IMR-90 (cell line): Measurements from ENCODE around the gene PPHLN1. TPM values are rescaled to one million over a fixed set of nuclear protein-coding genes. Genes with fewer than 3 reads are reported as not detected.

Source experiments
- ATAC-seq: fragments of 200-7000 bp; cut with Tn5 transposase; 2 replicates; pipeline ENCODE4 v1.9.1; 2020; ENCODE audit warnings: low read depth, mild to moderate bottlenecking, moderate library complexity
- BruUV-seq: library from RNA; stranded (reverse); fragments of 400-500 nt; replicated peaks from 2 replicates; lab custom pipeline; 2021; lab: Mats Ljungman, UMichigan
- CTCF ChIA-PET: fragments of 300-600 bp; formaldehyde crosslinking; extraction: SDS; loops from one replicate; lab custom pipeline; 2021; ENCODE audit warnings: antibody characterized with exemption; lab: Yijun Ruan, JAX
- POLR2A ChIA-PET: fragments of 300-600 bp; sonication (Branson Sonifier 250); formaldehyde crosslinking; loops from one replicate; lab custom pipeline; 2022; ENCODE audit warnings: antibody characterized with exemption; ENCODE audit not compliant: unreplicated experiment; lab: Charles Lee
- DNase-seq: peaks from one replicate; pipeline ENCODE4 v3.0.0; 2013
- H2AFZ ChIP-seq: replicated peaks from 2 replicates; pipeline ENCODE3; 2013; ENCODE audit warnings: low read length, mild to moderate bottlenecking; ENCODE audit not compliant: poor library complexity
- H2AK5ac ChIP-seq: 2 replicates; pipeline ENCODE4 v1.6.1; 2013; ENCODE audit warnings: low read depth, low read length, inconsistent platforms
- H2AK9ac ChIP-seq: replicated peaks from 2 replicates; pipeline ENCODE3; 2013; ENCODE audit warnings: mild to moderate bottlenecking, low read depth, low read length, moderate library complexity; ENCODE audit not compliant: poor library complexity
- H2BK120ac ChIP-seq: 2 replicates; pipeline ENCODE4 v1.6.1; 2013; ENCODE audit warnings: low read depth, low read length, inconsistent platforms
- H2BK15ac ChIP-seq: 3 replicates; pipeline ENCODE4 v1.6.1; 2013; ENCODE audit warnings: low read depth, low read length, inconsistent platforms
- H2BK20ac ChIP-seq: 2 replicates; pipeline ENCODE4 v1.6.1; 2013; ENCODE audit warnings: low read depth, mild to moderate bottlenecking, inconsistent platforms, low read length, moderate library complexity
- H2BK5ac ChIP-seq: 2 replicates; pipeline ENCODE4 v1.6.1; 2013; ENCODE audit warnings: mild to moderate bottlenecking, low read depth, low read length, inconsistent platforms; ENCODE audit not compliant: poor library complexity, severe bottlenecking
- H3K14ac ChIP-seq: replicated peaks from 2 replicates; pipeline ENCODE4 v1.6.1; 2013; ENCODE audit warnings: low read depth, low read length, inconsistent platforms
- H3K18ac ChIP-seq: 2 replicates; pipeline ENCODE4 v1.6.1; 2013; ENCODE audit warnings: low read depth, low read length, control low read depth
- H3K23ac ChIP-seq: 2 replicates; pipeline ENCODE4 v1.6.1; 2013; ENCODE audit warnings: low read depth, low read length, inconsistent platforms
- H3K27ac ChIP-seq: 2 replicates; pipeline ENCODE4 v1.5.1; 2013; ENCODE audit warnings: mild to moderate bottlenecking, control low read depth, low read length; ENCODE audit not compliant: insufficient read depth
- H3K27me3 ChIP-seq: 2 replicates; pipeline ENCODE4 v1.6.1; 2013; ENCODE audit warnings: low read length; ENCODE audit not compliant: control insufficient read depth, insufficient read depth
- H3K36me3 ChIP-seq: 2 replicates; pipeline ENCODE4 v1.6.1; 2013; ENCODE audit warnings: low read length, mixed read lengths; ENCODE audit not compliant: control insufficient read depth, insufficient read depth
- H3K4ac ChIP-seq: 2 replicates; pipeline ENCODE4 v1.6.1; 2013; ENCODE audit warnings: low read depth, low read length, inconsistent platforms
- H3K4me1 ChIP-seq: 2 replicates; pipeline ENCODE4 v1.6.1; 2013; ENCODE audit warnings: low read length, mixed read lengths; ENCODE audit not compliant: control insufficient read depth, insufficient read depth
- H3K4me2 ChIP-seq: 2 replicates; pipeline ENCODE4 v1.6.1; 2013; ENCODE audit warnings: low read depth, mild to moderate bottlenecking, control low read depth, low read length, moderate library complexity
- H3K4me3 ChIP-seq: 2 replicates; pipeline ENCODE4 v1.5.1; 2013; ENCODE audit warnings: low read depth, mild to moderate bottlenecking, control low read depth, low read length, moderate library complexity; ENCODE audit not compliant: insufficient read depth
- H3K56ac ChIP-seq: 2 replicates; pipeline ENCODE4 v1.6.1; 2013; ENCODE audit warnings: low read length, inconsistent platforms; ENCODE audit not compliant: insufficient read depth; ENCODE audit errors: extremely low read depth
- H3K79me1 ChIP-seq, 2 experiments: 2 replicates each; pipeline ENCODE4 v1.6.1; 2013; ENCODE audit warnings: low read length in 2 of 2, inconsistent platforms in 1 of 2, low read depth in 1 of 2
- H3K9ac ChIP-seq: 2 replicates; pipeline ENCODE4 v1.6.1; 2013; ENCODE audit warnings: low read depth, low read length, control low read depth
- H3K9me1 ChIP-seq: 2 replicates; pipeline ENCODE4 v1.6.1; 2013; ENCODE audit warnings: low read length, inconsistent platforms; ENCODE audit not compliant: insufficient read depth
- H3K9me3 ChIP-seq: 2 replicates; pipeline ENCODE4 v1.6.1; 2013; ENCODE audit warnings: low read length; ENCODE audit not compliant: control insufficient read depth, insufficient read depth
- H4K20me1 ChIP-seq: 2 replicates; pipeline ENCODE4 v1.6.1; 2013; ENCODE audit warnings: low read length, inconsistent platforms; ENCODE audit not compliant: insufficient read depth
- H4K5ac ChIP-seq: 2 replicates; pipeline ENCODE4 v1.6.1; 2013; ENCODE audit warnings: mild to moderate bottlenecking, low read depth, low read length, control low read depth
- H4K8ac ChIP-seq, 2 experiments: 2 replicates each; pipeline ENCODE4 v1.6.1; 2013; ENCODE audit warnings: low read depth in 2 of 2, low read length in 2 of 2, control low read depth in 1 of 2, inconsistent platforms in 1 of 2
- H4K91ac ChIP-seq: 2 replicates; pipeline ENCODE4 v1.6.1; 2013; ENCODE audit warnings: low read depth, low read length, inconsistent platforms; ENCODE audit not compliant: insufficient read depth
- CHD1 ChIP-seq: IDR thresholded peaks from 2 replicates; pipeline ENCODE4 v1.6.1; 2012; ENCODE audit warnings: low read depth, low read length, improper control_type of control experiment
- CTCF ChIP-seq: conservative IDR thresholded peaks from 2 replicates; pipeline ENCODE4 v1.5.1; 2012; ENCODE audit warnings: mild to moderate bottlenecking, low read depth, low read length, improper control_type of control experiment
- FOS ChIP-seq: fragments of 150-350 bp; IDR thresholded peaks from 2 replicates; pipeline ENCODE4 v1.6.1; 2016; ENCODE audit warnings: low read depth, low read length
- MAFK ChIP-seq: IDR thresholded peaks from 2 replicates; pipeline ENCODE4 v1.6.1; 2012; ENCODE audit warnings: low read depth, low read length, improper control_type of control experiment
- MXI1 ChIP-seq: IDR thresholded peaks from 2 replicates; pipeline ENCODE4 v1.6.1; 2012; ENCODE audit warnings: low read depth, mild to moderate bottlenecking, low read length, moderate library complexity, borderline replicate concordance
- NFE2L2 ChIP-seq: fragments of 150-350 bp; IDR thresholded peaks from 2 replicates; pipeline ENCODE4 v1.6.1; 2016; ENCODE audit warnings: low read depth, mild to moderate bottlenecking, low read length
- POLR2A ChIP-seq: IDR thresholded peaks from 2 replicates; pipeline ENCODE4 v1.6.1; 2012; ENCODE audit warnings: mild to moderate bottlenecking, low read depth, low read length
- RAD21 ChIP-seq: IDR thresholded peaks from 2 replicates; pipeline ENCODE4 v1.6.1; 2012; ENCODE audit warnings: low read length, improper control_type of control experiment
- RFX5 ChIP-seq: IDR thresholded peaks from 2 replicates; pipeline ENCODE4 v1.8.0; 2012; ENCODE audit warnings: low read depth, mild to moderate bottlenecking, low read length, moderate library complexity
- USF2 ChIP-seq: fragments of 150-350 bp; IDR thresholded peaks from 2 replicates; pipeline ENCODE4 v1.6.1; 2017; ENCODE audit warnings: mild to moderate bottlenecking, antibody characterized with exemption, low read length, low read depth
- WGBS, 2 experiments: methylation state at CpG; one replicate each; pipeline versions ENCODE4 v1.1.5 to v1.1.7; 2013; ENCODE audit warnings: missing lambda C conversion rate in 2 of 2; ENCODE audit not compliant: insufficient read length in 1 of 2; ENCODE audit errors: extremely low coverage in 2 of 2; 5-methylcytosine and 5-hydroxymethylcytosine counted together
- dilution Hi-C: fragments of 300-500 bp; cut with HindIII; formaldehyde crosslinking; loops from one replicate; pipeline ENCODE4 v1.14.3; 2018; ENCODE audit warnings: low sequenced_read_pairs; ENCODE audit not compliant: unreplicated experiment
- in situ Hi-C: fragments of 300-500 bp; cut with MboI; formaldehyde crosslinking; loops from 3 replicates; pipeline ENCODE4 v1.14.3; 2019; ENCODE audit warnings: low sequenced_read_pairs, inconsistent platforms, mixed read lengths
- intact Hi-C: fragments of 100-400 bp; cut with micrococcal nuclease; formaldehyde crosslinking; loops from 2 replicates; pipeline ENCODE4 v1.10.0; 2022
- polyA plus RNA-seq, 3 experiments: library from polyadenylated mRNA; depleted of rRNA; stranded (reverse); fragments of >200 nt; gene quantifications; 2 replicates each; pipeline ENCODE4 v1.2.3, GENCODE V29; 2012; ENCODE audit warnings: low replicate concordance in 1 of 3
- total RNA-seq: library from RNA; depleted of rRNA; stranded (reverse); fragments of >200 nt; gene quantifications from 2 replicates; pipeline ENCODE4 v1.2.3, GENCODE V29; 2012

PPHLN1 gene
- total and polyA plus RNA-seq, 2 of the 4 experiments (the other 2 are of a cell fraction), result 50.7 to 54.3 TPM

GRCh38 chr12:42420395-42420794, 94.4 kb downstream of the PPHLN1 start:
- dilution Hi-C loops, result no loop called here
- no peak overlapping the region for H2AFZ ChIP-seq

More at GRCh38 chr12:42420395-42420794, 94.4 kb downstream of the PPHLN1 start:
- Histone ChIP-seq H4K5ac (no peak overlapping the region), H2BK120ac (no peak overlapping the region), H3K9me3 (no peaks in the 10 kb centered on the region), H2AK9ac (no peak overlapping the region), H2BK15ac (no peak overlapping the region), H3K27ac (no peak overlapping the region), H2BK20ac (no peak overlapping the region), H3K9ac (no peak overlapping the region), H4K8ac (no peak overlapping the region), H3K4me1 (peaks cover 2% of the 10 kb centered on the region; the same call in 1 of the 2 replicates), H4K20me1 (no peaks in the 10 kb centered on the region), H3K9me1 (no peaks in the 10 kb centered on the region), H3K18ac (no peak overlapping the region), H3K23ac (no peak overlapping the region), H2BK5ac (no peak overlapping the region), H3K4me2 (no peak overlapping the region), H4K91ac (no peak overlapping the region), H3K79me1 (peaks cover 3 to 16% of the 10 kb centered on the region in 2 experiments; a peak in 3 of 4 replicates), H3K56ac (no peak overlapping the region), H3K36me3 (peaks cover 1% of the 10 kb centered on the region; the same call in 1 of the 2 replicates), H3K4ac (no peak overlapping the region), H3K27me3 (no peaks in the 10 kb centered on the region), H3K14ac (no peak overlapping the region), H2AK5ac (no peak overlapping the region), H3K4me3 (no peak overlapping the region)
- ChIA-PET CTCF (no interaction called here), POLR2A (no interaction called here)
- in situ Hi-C loops (no loop called here), intact Hi-C loops (no loop called here)
- no TSS peak for BruUV-seq
- no CpG with 5 or more reads among the region's 3 CpGs for WGBS, 2 experiments
- ATAC-seq (no peak), DNase-seq (no peak)
- TF ChIP-seq USF2 (no peak), RFX5 (no peak), FOS (no peak), CTCF (no peak), CHD1 (no peak), POLR2A (no peak), MXI1 (no peak), NFE2L2 (no peak), MAFK (no peak), RAD21 (no peak)
